Activated B cell treated with CpG ODN at 0.5 μM for 24 hours (primary cell): ENCODE measurements around the gene TBX2. TPM values are rescaled to one million over a fixed set of nuclear protein-coding genes. Genes with fewer than 3 reads are reported as not detected.

Experiments
- ATAC-seq: fragments of 200-7000 bp; cut with Tn5 transposase; one replicate; pipeline ENCODE4 v1.10.0; 2021; ENCODE audit warnings: low read depth, mild to moderate bottlenecking, moderate library complexity
- CTCF ChIA-PET: fragments of 350-600 bp; sonication (Branson Sonifier 250); formaldehyde crosslinking; loops from one replicate; lab custom pipeline; 2021; ENCODE audit warnings: antibody characterized with exemption; lab: Charles Lee
- POLR2A ChIA-PET: fragments of 350-600 bp; sonication (Branson Sonifier 250); formaldehyde crosslinking; loops from one replicate; lab custom pipeline; 2021; ENCODE audit warnings: antibody characterized with exemption; lab: Charles Lee
- DNase-seq: peaks from one replicate; pipeline ENCODE4 v3.0.0; 2022
- H3K27ac Mint-ChIP-seq: one replicate; pipeline ENCODE4 v1.8.0; 2020; ENCODE audit warnings: mixed read lengths
- H3K27me3 Mint-ChIP-seq: one replicate; pipeline ENCODE4 v1.8.0; 2021; ENCODE audit warnings: mixed read lengths
- H3K36me3 Mint-ChIP-seq: one replicate; pipeline ENCODE4 v1.8.0; 2021; ENCODE audit warnings: low read depth, mixed read lengths
- H3K4me1 Mint-ChIP-seq: one replicate; pipeline ENCODE4 v1.8.0; 2021; ENCODE audit warnings: mixed read lengths
- H3K4me3 Mint-ChIP-seq: one replicate; pipeline ENCODE4 v1.8.0; 2020; ENCODE audit warnings: mild to moderate bottlenecking, mixed read lengths
- H3K9me3 Mint-ChIP-seq: one replicate; pipeline ENCODE4 v1.8.0; 2020; ENCODE audit warnings: mixed read lengths
- intact Hi-C: fragments of 100-400 bp; cut with micrococcal nuclease; formaldehyde crosslinking; loops from one replicate; pipeline ENCODE4 v1.15.1; 2024
- total RNA-seq: library from RNA; stranded (reverse); gene quantifications from 2 replicates; pipeline ENCODE4 v1.2.3, GENCODE V29; 2022
- TF ChIP-seq, protein P1 (sequence below): fragments of 200-600 bp; IDR thresholded peaks from one replicate; pipeline ENCODE4 v1.8.0; 2022; ENCODE audit warnings: antibody characterized with exemption, mild to moderate bottlenecking

Gene TBX2
- total RNA-seq, 1 donor from 2014 or later: not detected

DNA sequence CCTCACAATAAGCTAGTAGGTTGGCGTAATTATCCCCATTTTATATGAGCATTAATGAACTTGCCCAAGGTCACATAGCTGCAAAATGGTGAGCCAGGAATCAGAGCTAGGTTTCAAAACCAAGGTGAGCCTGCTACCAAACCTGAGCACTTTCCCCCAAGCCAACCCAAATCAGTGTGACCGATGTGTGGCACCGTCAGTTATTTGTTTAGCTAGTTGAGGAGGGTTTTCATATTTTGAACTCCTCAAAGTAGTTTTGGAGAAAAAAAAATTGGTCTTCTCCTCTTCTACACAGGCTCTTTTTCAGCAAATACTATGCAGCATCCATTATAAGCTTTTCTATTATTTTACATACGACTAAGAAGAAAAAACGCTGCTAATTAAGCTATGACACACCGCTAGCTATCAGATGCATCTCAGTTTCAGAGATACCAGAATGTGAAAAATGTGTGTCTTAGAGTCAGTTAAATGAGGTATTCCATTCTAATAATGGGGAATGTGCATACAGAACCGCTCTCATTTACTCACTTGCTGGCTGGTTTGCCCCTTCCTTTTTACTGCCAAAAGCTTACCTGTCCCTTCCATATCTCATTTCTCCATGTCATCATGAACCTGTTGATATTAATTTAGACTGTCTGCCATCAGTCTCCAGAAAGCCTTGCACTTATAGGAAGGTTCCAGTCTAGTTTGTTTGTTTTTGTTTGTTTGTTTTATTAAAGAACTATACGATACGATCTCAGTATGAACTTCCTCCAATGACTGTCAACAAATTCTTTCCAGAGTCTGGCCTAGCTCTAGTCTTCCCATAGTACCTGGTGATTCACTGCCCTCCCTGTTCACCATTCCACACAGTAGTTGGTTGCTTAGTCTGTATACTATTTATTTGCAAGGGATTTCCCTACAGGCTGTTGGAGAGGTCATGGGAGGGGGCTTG is 50.3 kb downstream of the TBX2 start:
- TF ChIP-seq, protein P1, sequence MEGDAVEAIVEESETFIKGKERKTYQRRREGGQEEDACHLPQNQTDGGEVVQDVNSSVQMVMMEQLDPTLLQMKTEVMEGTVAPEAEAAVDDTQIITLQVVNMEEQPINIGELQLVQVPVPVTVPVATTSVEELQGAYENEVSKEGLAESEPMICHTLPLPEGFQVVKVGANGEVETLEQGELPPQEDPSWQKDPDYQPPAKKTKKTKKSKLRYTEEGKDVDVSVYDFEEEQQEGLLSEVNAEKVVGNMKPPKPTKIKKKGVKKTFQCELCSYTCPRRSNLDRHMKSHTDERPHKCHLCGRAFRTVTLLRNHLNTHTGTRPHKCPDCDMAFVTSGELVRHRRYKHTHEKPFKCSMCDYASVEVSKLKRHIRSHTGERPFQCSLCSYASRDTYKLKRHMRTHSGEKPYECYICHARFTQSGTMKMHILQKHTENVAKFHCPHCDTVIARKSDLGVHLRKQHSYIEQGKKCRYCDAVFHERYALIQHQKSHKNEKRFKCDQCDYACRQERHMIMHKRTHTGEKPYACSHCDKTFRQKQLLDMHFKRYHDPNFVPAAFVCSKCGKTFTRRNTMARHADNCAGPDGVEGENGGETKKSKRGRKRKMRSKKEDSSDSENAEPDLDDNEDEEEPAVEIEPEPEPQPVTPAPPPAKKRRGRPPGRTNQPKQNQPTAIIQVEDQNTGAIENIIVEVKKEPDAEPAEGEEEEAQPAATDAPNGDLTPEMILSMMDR: no peak
- POLR2A ChIA-PET: no interaction called here

DNA sequence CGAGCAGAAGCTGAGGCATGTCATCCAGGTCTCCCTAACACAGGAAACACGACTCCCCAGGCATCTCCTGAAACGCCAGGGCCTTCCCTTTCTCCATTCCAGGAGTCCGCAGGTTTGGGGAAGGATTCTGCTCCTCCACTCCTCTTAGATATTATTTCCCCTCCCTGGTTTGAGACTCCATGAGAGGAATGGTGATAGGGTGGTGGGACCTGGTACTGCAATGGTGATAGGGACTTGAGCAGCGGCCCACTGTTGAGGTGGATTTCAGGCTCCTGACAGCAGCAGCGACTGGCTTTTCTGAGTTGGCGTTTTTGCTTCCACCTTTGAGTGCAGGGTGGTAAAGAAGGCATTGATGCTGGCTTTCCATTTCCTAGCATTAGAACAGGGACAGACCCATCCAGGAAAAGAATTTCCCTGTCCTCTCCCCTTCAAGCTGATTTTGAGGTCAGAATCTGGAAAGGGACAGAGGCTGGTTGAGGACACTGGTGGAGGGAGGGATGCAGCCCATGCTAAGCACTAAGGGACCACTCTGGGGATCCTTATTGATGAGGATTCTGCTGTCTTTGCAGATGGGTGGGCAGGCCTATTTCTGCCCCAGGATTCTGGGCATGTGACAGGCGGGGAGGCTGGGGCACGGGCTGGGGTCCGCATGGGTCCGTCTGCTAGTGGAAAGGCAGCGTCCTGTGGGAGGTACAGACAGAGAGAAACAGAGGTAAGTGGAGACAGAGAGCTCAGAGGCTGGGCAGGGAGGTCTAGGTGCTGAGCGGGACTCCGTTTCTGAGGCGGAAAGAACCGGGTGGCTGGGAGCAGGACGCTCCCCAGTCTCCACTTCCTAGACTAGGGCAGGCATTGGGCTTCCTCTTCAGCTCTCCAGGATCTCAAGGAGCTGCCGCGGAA is 51.2 kb downstream of the TBX2 start:
- H3K4me3 Mint-ChIP-seq: no peak overlapping the region
- H3K27me3 Mint-ChIP-seq: peaks cover 65% of the 10 kb centered on the region
- ATAC-seq (no peak), DNase-seq (no peak)
- TF ChIP-seq, protein P1: no peak
- intact Hi-C loops: no loop called here
- CTCF ChIA-PET: no interaction called here
- POLR2A ChIA-PET: no interaction called here
- no peaks in the 10 kb centered on the region for H3K9me3 Mint-ChIP-seq
- H3K36me3 Mint-ChIP-seq: no peaks in the 10 kb centered on the region
- H3K27ac Mint-ChIP-seq: no peak overlapping the region
- H3K4me1 Mint-ChIP-seq: peaks cover 27% of the 10 kb centered on the region

More for the DNA sequence above, 50.3 kb downstream of the TBX2 start:
- Mint-ChIP-seq H3K27me3 (peaks cover 56% of the 10 kb centered on the region), H3K4me3 (no peak overlapping the region), H3K36me3 (no peaks in the 10 kb centered on the region), H3K4me1 (peaks cover 20% of the 10 kb centered on the region), H3K9me3 (no peaks in the 10 kb centered on the region), H3K27ac (no peak overlapping the region)
- CTCF ChIA-PET: no interaction called here
- no peak for DNase-seq
- intact Hi-C loops: no loop called here
- no peak for ATAC-seq

DNA sequence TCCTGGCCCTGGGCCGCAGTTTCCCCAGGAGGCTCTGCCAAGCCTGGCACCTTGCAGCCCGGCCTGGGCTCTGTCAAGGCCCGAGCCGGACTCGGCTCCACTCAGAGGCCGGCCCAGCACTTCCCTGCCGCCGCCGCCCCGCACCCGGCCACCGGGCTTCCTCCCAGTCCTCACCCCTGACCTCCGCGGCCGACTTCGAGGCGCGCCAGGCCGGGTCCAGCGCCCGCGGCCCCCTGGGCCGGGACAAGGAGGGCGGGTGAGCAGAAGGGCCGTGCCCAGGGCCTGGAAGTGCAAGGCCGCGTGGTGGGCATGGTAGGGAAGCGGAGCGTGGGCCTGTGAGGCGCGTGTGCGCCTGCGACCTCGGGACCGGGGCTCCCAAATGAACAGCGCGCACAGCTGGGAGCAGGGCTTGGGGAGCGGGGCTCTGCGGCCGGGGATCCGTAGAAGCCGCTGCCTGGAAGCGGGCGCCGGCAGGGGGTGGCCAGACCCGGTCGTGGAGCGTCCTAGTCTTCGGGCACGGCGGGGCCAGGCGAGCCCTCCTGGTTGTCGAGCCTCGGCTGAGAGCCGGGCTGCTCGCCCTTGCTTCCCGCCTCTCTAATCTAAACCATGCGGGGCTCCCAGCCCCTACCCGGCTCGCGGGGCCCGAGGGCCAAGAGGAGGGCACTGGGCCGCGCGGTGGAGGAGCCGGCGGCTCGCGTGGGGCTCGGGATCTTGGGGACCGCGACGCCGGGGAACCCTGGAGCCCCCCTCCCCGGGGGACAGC is 52.1 kb downstream of the TBX2 start:
- Mint-ChIP-seq H3K4me3 (no peak overlapping the region), H3K27ac (no peak overlapping the region), H3K9me3 (no peaks in the 10 kb centered on the region), H3K36me3 (no peaks in the 10 kb centered on the region), H3K4me1 (peaks cover 27% of the 10 kb centered on the region), H3K27me3 (peaks cover 59% of the 10 kb centered on the region)
- intact Hi-C loops: no loop called here
- DNase-seq (no peak), ATAC-seq (peak; percentile 21)
- ChIA-PET CTCF (no interaction called here), POLR2A (no interaction called here)
- TF ChIP-seq, protein P1: no peak

DNA sequence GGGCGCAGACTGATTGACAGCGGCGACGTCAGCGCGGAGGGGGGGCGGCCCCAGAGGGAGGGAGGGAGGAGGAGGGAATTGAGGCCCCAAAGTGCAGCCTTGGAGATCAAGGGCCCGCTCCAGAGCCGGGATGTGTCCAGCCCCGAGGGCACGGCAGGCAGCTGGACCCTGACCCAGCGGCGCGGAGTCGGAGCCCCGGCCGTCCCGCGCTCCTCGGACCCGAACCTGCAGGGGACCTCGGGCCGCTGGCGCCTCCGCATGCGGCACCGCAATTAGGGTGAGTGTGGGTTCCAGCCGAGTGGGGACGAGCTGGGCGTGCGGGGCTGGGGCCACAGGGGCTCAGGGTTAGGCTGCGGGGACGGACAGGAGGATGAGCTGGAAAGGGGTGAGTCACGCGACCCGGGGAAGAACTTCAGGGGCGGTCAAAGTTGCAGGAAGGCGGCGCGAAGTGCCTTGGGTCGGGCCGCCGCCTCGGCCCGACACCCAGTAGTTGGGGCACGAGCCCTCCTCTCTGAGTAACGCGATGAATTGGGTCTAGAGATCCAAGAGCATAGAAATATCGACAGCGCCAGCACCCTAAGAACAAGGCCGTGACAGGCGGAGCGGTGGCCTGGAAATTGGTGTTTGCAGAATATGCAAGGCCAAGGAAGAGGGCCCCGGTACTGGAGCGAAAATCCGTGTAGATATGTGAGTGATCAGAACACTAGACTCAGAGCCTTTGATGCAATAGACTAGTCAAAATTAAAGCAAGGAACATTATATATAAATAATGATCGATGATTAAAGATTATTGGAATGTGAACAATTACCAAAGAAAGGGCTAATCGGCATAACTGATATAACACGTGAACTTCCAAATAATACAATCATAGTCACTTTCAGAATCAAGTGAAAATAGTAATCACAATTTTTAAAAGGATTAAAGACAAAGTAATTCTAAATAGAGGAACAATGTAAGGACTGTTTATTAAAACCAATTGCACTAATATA is 53.0 kb downstream of the TBX2 start, which contains the start of gene TBX4:
TSS of gene TBX4 (plus strand) at position 122 of the 990 bp plus-strand sequence. CDS start 4,069 bp downstream, outside the sequence.
- no peak for ATAC-seq
- CTCF ChIA-PET: no interaction called here
- Mint-ChIP-seq H3K9me3 (no peaks in the 10 kb centered on the region), H3K36me3 (no peaks in the 10 kb centered on the region), H3K4me1 (peaks cover 32% of the 10 kb centered on the region), H3K27me3 (peaks cover 61% of the 10 kb centered on the region), H3K27ac (no peak within 1 kb of the TSS), H3K4me3 (peak within 1 kb of the TSS; percentile 48)
- DNase-seq: no peak
- TF ChIP-seq, protein P1: no peak
- POLR2A ChIA-PET: no interaction called here
- intact Hi-C loops: loop anchor here (1.0 kb wide), 1 partner anchor 49 kb away; no protein-coding TSS in a partner anchor
